Raji (cell line): ENCODE results near the gene GNGT1.

Experiments
- POLR2A ChIP-seq: IDR thresholded peaks from 2 replicates; pipeline ENCODE4 v1.6.1; 2011; ENCODE audit warnings: low read depth, low read length, control low read depth; ENCODE audit not compliant: insufficient read depth

Gene GNGT1

GRCh38 chr7:93927585-93927984 lies 21.2 kb downstream of the GNGT1 start:
- no peak for TF ChIP-seq POLR2A

GRCh38 chr7:93931655-93932054 lies 25.3 kb downstream of the GNGT1 start:
- no peak for TF ChIP-seq POLR2A

GRCh38 chr7:93933156-93933555 lies 26.8 kb downstream of the GNGT1 start:
- TF ChIP-seq POLR2A = no peak

- TF ChIP-seq POLR2A = no peak
Measured at GRCh38 chr7:93935102-93935501, 28.7 kb downstream of the GNGT1 start.

DNA sequence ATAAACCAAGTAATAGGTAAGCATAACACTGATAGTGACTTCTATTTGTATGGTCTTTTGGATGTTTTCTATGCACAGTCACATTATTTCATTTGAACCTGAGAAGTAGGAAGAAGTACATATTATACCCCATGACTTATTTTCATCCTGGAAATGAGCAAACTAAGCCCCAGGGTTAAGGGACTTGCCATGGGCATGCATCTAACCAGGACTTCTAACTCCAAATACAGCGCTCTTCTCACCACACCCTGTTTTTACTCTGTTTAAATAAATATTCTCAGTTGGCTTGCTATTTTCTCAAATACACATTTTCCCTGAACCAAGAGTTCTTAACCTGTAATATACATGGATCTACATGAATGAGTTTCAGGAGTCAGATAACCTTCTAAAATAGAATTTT lies 31.5 kb downstream of the GNGT1 start:
- no peak for TF ChIP-seq POLR2A

DNA sequence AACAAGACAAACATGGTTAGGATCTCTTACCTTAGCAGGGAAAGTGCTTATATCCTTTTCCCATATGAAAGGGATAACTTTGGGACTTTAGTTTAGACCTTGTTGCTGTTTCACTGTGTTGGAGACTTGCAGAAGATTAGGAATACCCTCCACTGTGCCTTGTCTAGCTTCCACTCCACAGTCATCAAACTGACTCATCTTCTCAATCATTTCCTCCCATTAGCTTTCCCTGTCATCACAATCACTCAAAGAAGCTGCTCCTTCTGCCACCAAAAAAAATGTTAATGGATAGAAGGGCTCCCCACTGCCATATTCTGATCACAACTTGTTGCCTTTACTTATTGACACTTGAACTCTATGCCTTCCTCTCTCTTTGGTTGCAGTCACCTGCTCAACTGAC lies 31.9 kb downstream of the GNGT1 start:
- no peak for TF ChIP-seq POLR2A

DNA sequence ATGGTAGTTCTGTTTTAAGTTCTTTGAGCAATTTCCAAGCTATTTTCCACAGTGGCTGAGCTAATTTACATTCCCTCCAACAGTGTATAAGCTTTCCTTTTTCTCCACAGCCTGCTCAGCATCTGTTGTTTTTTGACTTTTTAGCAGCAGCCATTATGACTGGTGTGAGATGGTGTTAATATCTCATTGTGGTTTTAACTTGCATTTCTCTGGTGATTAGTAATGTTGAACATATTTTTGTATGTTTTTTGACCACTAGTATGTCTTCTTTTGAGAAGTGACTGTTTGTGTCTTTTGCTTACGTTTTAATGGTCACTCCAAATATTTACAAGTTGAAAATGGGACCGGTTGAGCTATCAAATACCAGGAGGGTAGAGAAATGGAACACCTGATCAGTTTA lies 35.6 kb downstream of the GNGT1 start:
- no peak for TF ChIP-seq POLR2A

GRCh38 chr7:93943816-93944540 lies 37.6 kb downstream of the GNGT1 start:
- no peak for TF ChIP-seq POLR2A

DNA sequence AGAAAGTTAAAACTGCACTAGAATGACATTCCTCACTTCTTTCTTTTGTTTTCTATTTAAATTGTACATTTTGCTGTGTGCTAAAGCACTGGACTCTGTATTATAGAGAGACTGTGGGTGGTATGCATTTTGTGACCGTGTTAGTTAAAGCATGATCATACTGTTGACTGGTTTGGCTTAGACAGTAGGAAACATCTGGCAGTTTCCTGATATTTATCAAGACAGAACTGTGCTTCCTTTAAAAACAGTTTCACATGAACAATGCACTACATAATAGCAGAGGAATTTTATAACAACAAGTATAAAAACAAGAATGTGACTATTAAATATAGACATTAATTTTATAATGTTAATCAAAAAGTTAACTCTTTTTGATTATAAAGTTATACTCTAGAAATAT lies 38.3 kb downstream of the GNGT1 start:
- no peak for TF ChIP-seq POLR2A

GRCh38 chr7:93945083-93945482 lies 38.7 kb downstream of the GNGT1 start:
- TF ChIP-seq POLR2A = no peak

GRCh38 chr7:93945756-93946535 lies 39.6 kb downstream of the GNGT1 start:
- TF ChIP-seq POLR2A = no peak

DNA sequence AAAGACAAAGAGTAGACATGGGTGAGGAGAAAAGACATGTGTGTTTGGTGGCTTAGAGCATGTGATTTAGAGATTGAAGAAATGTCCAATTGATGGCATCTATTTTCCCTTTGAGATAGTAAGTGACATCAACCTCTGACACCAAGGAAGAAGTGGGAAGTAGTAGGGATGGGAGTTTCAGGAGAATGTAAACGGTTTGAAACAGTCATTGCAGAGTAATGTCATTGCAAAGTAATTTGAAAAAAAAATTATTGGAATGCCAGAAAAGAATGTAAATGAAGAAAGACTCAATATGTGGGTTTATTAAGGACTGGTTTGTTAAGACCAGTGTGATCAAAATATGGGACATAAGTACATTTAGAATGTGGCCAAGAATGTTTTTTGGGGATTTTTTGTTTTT lies 41.7 kb downstream of the GNGT1 start:
- no peak for TF ChIP-seq POLR2A

DNA sequence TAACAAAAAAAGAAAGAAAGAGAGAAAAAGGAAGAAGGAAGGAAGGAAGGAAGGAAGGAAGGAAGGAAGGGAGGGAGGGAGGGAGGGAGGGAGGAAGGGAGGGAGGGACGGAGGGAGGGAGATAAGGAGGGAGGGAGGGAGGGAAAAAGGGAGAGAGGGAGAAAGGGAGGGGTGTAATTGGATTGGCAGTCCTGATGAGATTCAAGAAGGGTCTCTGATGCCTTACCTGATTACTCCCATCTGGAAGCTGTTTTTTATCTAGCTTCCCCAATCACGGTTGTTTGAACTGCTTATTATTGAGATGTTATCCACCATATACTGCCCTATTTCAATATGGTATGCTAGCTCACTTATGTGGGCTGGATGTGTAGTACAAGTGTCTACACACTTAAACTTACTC lies 42.5 kb downstream of the GNGT1 start:
- TF ChIP-seq POLR2A = no peak

- TF ChIP-seq POLR2A = no peak
Measured at GRCh38 chr7:93949423-93949822, 43.1 kb downstream of the GNGT1 start.

- no peak for TF ChIP-seq POLR2A
Measured at GRCh38 chr7:93955304-93955703, 48.9 kb downstream of the GNGT1 start.

DNA sequence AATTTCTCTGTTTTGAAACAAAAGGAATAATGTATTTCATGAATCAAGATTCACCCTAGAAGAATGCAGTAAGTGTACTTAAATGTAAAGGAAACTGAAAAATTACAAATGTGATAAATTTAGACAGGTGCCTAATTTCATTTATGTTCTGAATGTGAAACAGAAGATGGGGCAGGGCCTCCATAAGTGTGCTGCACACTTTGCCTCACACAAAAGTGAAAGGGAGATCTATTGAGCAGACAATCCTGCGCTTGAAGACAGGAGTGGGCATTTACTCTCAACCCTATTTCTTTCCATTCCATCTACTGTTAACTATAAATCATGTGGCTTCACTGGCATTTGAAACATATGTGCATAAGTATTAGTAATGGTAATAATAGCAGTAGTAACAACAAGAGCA lies 51.4 kb downstream of the GNGT1 start:
- no peak for TF ChIP-seq POLR2A
